Fibroblast of skin of abdomen (primary cell): ENCODE data around the gene TP53I13.
A peak's percentile ranks its signal among the peaks of the same experiment; 100 is the strongest.

Experiments
- DNase-seq: peaks from one replicate; pipeline ENCODE4 v3.0.0-alpha.2; 2013

Gene TP53I13

DNA sequence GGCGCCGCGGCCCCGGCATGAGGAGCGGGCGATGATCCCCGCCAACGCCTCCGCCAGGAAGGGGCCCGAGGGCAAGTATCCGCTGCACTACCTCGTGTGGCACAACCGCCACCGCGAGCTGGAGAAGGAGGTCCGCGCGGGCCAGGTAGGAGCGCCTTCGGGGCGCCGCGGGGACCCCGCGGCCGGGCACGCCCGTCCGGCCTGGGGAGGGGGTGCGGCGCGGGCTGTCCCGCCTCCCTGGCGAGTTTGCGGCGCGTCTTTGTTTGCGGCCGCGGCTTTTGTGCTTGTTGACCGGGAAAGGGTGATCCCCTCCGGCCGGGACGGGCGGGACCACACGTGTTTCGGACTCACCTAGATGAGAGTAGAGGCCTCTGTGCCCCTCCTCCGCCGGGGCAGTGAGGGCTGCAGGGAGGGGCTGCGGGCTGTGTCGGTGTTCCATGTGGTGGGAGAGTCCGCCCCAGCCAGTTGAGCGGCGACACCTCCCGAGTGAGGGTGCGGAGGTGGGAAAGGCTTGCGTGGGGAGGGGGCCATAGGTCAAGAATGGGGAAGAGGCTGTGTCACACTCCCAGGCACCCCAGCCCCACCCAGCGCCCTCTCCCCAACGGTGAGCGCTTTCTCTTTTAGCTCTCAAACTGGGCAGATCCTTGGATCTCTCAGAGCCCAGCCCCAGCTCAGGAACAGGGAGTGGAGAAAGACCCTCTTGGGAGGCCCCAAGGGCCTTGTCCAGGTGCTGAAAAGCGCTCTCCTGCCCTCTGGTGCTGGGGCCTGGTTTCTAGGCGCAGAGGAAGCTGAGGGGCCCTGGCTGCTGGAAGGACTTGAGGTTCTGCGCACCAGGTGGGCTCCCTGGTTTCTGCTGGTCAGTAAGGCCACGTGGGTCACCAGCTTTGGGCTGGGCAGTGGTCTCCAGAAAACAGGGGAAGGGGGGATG, 25.4 kb downstream of the TP53I13 start:
- no peak for DNase-seq

DNA sequence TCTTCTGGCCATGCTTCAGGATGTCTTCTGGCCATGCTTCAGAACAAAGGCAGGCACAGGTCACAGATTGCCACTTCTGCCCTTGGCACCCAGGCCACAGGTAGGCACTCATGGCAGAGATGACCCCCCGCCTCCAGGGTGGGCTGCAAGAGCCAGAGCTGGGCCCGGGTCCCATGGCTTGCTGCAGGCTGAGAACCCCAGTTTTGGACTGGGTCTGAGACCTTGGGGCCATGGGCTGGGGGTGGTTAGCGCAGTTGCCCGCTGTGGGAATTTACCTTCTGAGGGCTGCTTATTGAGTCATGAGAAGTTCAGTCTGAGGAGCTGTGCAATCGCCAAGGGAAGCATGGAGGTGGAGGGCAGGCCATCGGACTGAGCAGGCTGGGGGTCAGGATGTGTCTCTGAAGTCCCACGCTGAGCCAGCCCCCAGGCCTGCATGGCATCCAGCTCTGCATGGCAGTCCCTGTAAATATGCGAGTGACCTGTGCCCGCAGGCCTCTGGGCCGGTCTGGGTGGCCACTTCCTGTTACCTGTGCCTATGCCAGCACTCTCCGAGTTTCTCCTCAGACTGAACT, 26.1 kb downstream of the TP53I13 start:
- DNase-seq = no peak

- DNase-seq = peak; percentile 41
These were observed 26.8 kb downstream of the TP53I13 start for GRCh38 chr17:29595107-29595942.

DNA sequence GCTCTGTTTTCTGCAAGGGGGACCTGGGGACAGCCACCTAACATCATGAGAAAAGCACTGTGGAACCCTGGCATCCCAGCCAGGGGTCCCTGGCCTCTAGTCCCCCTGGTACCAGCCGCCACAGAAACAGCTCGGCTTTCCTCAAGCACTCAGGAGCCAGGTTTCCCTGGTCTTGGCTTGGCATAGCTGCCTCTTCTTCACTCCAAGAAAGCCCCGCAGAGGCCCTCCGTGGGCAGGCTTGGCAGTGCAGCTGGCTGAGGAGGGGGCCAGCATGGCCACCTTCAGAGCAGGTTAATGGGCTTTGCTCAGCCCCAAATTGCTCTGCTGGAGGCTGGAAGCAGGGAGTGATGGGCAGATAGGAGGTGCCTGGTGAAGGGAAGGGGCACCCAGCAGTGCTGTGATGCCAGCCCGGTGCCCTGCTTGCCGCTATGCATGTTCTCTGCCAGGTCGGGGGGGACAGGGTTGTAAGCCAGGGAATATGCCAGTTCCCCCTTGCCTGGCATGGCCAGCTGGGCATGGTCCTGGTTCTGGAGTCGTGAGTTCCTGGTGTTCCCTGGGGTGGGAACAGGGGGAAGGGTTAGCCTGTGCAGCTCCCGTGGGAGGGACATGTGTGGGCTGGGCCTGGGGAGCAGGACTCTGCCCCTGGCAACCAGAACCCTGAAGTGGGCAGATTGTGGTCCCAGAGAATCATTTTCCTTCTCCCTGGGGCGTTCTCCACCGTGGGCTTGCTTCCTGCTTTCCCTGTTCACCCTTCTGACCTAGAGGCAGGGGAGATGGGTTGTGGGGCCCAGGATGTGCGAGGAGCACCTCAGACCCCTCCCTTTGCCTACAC, 27.7 kb downstream of the TP53I13 start:
- DNase-seq = no peak

DNA sequence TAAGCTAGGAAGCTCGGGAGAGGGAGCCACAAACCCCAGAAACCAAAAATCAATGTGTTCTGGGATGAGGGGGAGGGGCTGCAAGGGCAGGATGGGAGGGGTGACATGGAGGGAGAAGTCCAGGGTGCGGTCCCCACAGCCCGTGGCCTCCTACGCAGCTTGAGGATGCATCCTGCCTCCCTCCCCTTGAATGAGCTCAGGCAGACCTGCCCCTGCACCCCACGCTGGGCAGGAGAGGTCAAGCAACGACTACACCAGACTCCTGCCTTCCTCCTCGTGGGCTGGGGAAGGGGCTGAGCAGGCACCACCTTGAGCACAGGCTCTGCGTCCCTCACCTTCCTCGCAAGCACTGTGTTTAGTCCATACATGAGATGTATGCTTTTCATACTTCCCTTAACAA, 28.3 kb downstream of the TP53I13 start:
- no peak for DNase-seq

- DNase-seq = no peak
These were observed 29.1 kb downstream of the TP53I13 start for GRCh38 chr17:29597361-29598172.

GRCh38 chr17:29603109-29603674, 34.7 kb downstream of the TP53I13 start:
- DNase-seq = no peak

- DNase-seq = no peak
These were observed 39.2 kb downstream of the TP53I13 start for GRCh38 chr17:29607557-29608195.

DNA sequence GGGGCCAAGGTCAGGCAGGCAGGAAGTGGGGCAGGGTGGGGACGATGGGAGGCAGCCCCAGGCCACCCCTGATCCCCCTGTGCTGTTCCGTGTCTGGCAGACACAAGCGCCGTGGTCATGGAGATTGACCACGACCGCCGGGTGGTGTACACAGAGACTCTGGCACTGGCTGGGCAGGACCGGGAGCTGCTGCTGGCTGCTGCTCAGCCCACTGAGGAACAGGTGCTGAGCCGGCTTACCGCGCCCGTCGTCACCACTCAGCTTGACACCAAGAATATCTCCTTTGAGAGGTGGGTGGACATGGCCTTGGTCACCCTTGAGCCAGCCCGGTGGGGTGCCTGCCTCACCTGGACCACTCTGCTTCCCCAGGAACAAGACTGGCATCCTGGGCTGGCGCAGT, 40.5 kb downstream of the TP53I13 start:
- DNase-seq = no peak

DNA sequence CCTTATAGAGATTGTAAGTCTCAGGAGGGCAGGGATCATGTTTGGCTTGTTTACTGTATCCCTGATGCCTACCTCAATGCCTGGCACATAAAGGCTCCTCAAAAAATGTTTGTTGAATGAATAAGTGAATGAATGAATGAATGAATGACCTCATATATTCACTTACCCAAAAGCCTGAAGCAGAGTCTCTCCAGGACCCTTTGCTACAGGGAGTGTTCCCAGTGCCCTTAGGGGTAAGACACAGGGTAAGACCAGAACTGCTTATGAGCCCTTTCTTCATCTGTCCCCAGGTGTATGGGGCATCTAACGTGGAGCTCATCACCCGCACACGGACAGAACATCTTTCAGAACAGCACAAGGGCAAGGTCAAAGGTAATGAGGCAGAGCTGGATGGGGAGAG, 41.9 kb downstream of the TP53I13 start:
- no peak for DNase-seq

GRCh38 chr17:29611351-29612093, 43.0 kb downstream of the TP53I13 start:
- no peak for DNase-seq

DNA sequence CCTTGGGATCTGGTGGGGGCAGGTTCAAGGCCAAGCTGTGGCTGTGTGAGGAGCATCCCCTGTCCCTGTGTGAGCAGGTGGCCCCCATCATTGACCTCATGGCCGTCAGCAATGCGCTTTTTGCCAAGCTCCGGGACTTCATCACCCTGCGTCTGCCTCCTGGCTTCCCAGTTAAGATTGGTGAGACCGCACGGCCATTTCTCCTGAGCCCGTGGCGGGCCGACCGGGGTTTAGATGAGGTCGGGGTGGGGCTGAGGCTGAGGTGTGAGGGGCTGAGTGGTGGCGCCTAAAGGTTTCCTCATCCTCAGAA, 43.5 kb downstream of the TP53I13 start:
- DNase-seq = no peak

- DNase-seq = no peak
These were observed 44.1 kb downstream of the TP53I13 start for GRCh38 chr17:29612404-29613280.

DNA sequence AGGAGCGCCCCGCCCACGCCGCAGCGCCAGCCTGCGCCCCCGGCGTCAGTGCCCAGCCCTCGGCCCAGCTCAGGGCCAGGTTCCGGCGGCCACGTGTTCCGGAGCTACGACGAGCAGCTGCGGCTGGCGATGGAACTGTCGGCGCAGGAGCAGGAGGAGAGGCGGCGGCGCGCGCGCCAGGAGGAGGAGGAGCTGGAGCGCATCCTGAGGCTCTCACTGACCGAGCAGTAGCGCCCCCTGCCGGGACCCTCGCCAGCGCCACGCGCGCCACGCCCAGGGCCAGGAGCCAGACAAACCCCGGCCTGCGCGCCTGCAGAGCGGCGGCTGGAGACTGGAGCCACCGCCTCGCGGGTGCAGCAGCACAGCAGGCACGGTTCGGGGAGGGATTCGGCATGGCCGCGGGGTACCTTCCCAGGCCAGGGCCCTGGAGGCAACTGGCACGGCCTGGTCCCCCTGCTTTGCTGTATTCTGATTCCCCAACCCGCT, 44.9 kb downstream of the TP53I13 start:
- peak; percentile 89 for DNase-seq

GRCh38 chr17:29613856-29614255, 45.4 kb downstream of the TP53I13 start:
- DNase-seq = no peak

DNA sequence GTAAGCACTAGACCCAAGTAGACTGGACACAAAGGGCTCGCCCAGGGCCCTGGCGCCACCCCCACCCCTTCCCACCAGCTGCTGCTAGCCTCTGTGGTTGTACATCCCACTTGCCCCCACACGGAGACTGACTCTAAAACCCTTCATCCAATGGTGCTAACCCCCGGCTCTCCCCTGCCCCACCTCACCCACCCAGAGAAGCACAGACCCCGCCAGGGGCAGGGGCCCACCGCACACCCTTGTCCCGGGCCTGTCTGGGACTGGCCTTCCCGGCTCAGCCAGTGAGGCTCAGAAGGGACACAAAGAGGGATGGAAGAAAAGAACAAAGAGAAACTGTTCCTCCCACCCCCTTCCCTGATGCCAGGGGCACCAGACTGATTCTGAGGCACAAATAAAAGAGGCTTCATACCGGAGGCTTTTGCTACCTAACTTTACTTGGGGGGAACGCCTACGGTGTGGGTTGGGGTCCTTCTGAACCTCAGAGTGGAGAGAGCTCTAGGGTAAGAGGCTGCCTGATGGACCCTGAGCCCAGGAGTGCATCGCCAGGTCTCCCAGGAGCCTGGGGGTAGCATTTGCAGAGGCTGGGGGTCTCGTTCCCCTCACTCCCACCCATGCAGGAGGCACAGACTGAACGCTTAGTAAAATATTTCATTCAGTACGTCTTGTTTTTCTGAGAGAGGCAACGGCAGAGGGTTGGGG, 46.0 kb downstream of the TP53I13 start:
- no peak for DNase-seq

GRCh38 chr17:29615048-29615385, 46.5 kb downstream of the TP53I13 start:
- DNase-seq = peak; percentile 21
